ENCODE measurements around the gene ERC2.

Gene ERC2

GRCh38 chr3:55742022-55742831 is 726.0 kb downstream of the ERC2 start:
- no peak for DNase-seq (ENCODE audit: low read depth)

- DNase-seq (ENCODE audit: low read depth), result no peak
These were observed 731.1 kb downstream of the ERC2 start for GRCh38 chr3:55737186-55737585.

- no peak for DNase-seq (ENCODE audit: low read depth)
These were observed 732.3 kb downstream of the ERC2 start for GRCh38 chr3:55735976-55736375.

GRCh38 chr3:55731741-55732140 is 736.5 kb downstream of the ERC2 start:
- DNase-seq (ENCODE audit: low read depth), result no peak

- DNase-seq (ENCODE audit: low read depth), result no peak
These were observed 738.7 kb downstream of the ERC2 start for GRCh38 chr3:55729546-55729945.

- no peak for DNase-seq (ENCODE audit: low read depth)
These were observed 739.7 kb downstream of the ERC2 start for GRCh38 chr3:55728461-55729100.

GRCh38 chr3:55726501-55726775 is 741.8 kb downstream of the ERC2 start:
- DNase-seq (ENCODE audit: low read depth), result no peak

- no peak for DNase-seq (ENCODE audit: low read depth)
These were observed 742.4 kb downstream of the ERC2 start for GRCh38 chr3:55725681-55726500.

GRCh38 chr3:55724821-55725220 is 743.4 kb downstream of the ERC2 start:
- DNase-seq (ENCODE audit: low read depth), result no peak

- DNase-seq (ENCODE audit: low read depth), result no peak
These were observed 743.9 kb downstream of the ERC2 start for GRCh38 chr3:55724407-55724784.

- DNase-seq (ENCODE audit: low read depth), result no peak
These were observed 744.4 kb downstream of the ERC2 start for GRCh38 chr3:55723653-55724406.

GRCh38 chr3:55721716-55722484 is 746.4 kb downstream of the ERC2 start:
- DNase-seq (ENCODE audit: low read depth), result no peak

- no peak for DNase-seq (ENCODE audit: low read depth)
These were observed 747.7 kb downstream of the ERC2 start for GRCh38 chr3:55720614-55721013.

GRCh38 chr3:55719508-55719907 is 748.8 kb downstream of the ERC2 start:
- no peak for DNase-seq (ENCODE audit: low read depth)

GRCh38 chr3:55719006-55719405 is 749.3 kb downstream of the ERC2 start:
- no peak for DNase-seq (ENCODE audit: low read depth)

- DNase-seq (ENCODE audit: low read depth), result no peak
These were observed 749.7 kb downstream of the ERC2 start for GRCh38 chr3:55718521-55718921.

- no peak for DNase-seq (ENCODE audit: low read depth)
These were observed 750.2 kb downstream of the ERC2 start for GRCh38 chr3:55718074-55718473.

- no peak for DNase-seq (ENCODE audit: low read depth)
These were observed 750.8 kb downstream of the ERC2 start for GRCh38 chr3:55717481-55717880.

GRCh38 chr3:55716611-55717225 is 751.5 kb downstream of the ERC2 start:
- no peak for DNase-seq (ENCODE audit: low read depth)

GRCh38 chr3:55716044-55716443 is 752.2 kb downstream of the ERC2 start:
- no peak for DNase-seq (ENCODE audit: low read depth)

GRCh38 chr3:55714057-55714456 is 754.2 kb downstream of the ERC2 start:
- no peak for DNase-seq (ENCODE audit: low read depth)

Measured in stimulated activated CD8-positive, alpha-beta memory T cell treated with anti-CD3 and anti-CD28 coated beads, Interleukin-4, amount 100 ng/mL, for 24 hours (primary cell).